GM18517 (cell line): Measurements from ENCODE around the gene COBLL1.

ENCODE experiments used
- ATAC-seq: cut with Tn5 transposase; IDR thresholded peaks from one replicate; pipeline ENCODE4 v1.9.1; 2021; ENCODE audit warnings: mild to moderate bottlenecking, moderate library complexity; ENCODE audit not compliant: unreplicated experiment

The COBLL1 gene

DNA sequence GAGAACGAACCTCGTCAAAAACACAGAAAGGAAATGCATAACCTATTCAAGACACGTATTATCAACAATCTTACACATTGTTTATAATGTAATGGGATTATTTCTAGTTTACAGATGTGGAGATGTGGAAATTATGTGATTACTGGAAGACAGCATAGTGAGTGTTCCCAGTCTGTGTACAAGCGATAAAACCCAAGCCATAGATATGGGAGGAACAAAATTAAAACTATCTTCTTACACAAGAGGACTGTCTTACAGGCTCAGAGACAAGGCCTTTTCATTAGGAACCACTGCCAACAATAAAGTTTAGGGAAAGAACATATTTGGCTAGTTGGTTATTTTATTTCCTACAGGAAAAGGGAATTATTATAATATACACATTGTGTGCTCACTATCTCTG lies 20.3 kb downstream of the COBLL1 start:
- no peak for ATAC-seq

GRCh38 chr2:164818149-164819136 lies 23.2 kb downstream of the COBLL1 start:
- no peak for ATAC-seq

DNA sequence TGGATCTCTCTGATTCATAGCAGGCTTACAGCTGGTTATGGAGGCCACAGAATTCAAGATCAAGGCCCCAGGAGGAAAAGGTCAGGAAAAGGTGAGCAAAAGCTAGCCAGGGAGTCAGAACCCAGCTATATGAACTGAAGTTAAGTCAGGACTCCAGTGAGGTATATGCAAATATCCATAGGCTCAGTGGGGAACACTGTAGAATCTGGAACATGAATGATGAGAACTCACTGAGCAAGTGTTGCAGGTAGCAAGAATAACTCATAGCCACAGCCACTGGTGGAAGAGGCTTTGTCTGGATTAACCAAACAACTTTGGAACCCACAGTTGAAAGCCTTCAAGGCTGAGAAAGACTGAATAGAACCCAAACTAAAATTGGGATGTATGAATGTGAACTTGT lies 24.7 kb downstream of the COBLL1 start:
- no peak for ATAC-seq

GRCh38 chr2:164816046-164816445 lies 25.6 kb downstream of the COBLL1 start:
- ATAC-seq = no peak

- no peak for ATAC-seq
Observed at GRCh38 chr2:164815071-164815793, 26.4 kb downstream of the COBLL1 start.

DNA sequence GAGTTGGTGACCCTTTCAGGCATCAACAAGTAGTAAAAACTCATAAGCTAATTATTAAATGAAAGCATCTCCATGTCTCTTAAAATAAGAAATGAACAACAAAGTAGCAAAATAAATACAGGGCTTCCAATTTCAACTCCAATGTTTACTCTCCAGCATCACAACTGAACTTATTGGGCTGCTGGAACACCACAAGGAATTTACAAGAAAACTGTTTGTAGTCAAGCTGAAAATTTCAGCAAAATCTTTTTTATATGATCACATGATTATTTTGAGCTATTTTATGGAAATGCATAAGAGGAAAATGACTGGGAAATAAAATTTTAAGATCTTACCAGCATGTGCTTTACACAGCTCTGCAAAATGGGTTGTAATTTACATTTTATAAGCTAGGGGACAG lies 28.1 kb downstream of the COBLL1 start:
- no peak for ATAC-seq

GRCh38 chr2:164812378-164812777 lies 29.2 kb downstream of the COBLL1 start:
- no peak for ATAC-seq

DNA sequence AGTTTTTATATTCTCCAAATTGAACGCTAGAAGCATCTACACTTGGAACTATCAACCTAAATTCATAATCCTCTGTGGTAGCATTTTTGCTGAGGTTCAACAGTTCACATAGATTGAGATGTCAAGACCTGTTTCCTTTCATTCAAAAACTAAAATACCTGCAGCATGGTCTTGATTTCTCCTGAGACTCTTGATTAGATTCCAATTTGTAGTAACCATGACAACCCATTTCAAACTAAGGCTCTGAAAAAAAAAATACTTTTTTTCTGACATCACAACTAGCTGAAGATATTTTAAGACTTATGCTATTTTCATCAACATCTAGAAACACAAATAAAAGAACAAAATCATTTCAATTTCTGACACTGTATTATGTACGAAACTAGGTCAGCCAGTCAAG lies 29.8 kb downstream of the COBLL1 start:
- ATAC-seq = no peak

DNA sequence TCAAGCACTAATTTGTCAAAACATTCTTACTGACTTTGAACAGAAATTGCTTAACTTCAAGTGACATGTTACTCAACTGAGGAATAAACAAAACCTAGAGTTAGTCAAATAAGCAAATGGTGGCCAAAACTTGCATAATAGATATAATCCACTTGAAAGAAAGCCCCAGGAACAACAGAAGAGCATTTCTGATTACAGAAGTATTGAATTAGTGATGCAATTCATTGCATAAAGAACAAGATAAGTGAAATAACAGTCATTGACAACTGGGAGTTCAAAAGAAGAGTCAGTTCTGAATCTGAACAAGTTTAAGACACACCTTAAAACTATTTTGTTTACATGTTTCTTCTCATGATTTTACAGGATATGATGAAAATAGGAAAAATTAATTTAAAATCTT lies 30.8 kb downstream of the COBLL1 start:
- no peak for ATAC-seq

DNA sequence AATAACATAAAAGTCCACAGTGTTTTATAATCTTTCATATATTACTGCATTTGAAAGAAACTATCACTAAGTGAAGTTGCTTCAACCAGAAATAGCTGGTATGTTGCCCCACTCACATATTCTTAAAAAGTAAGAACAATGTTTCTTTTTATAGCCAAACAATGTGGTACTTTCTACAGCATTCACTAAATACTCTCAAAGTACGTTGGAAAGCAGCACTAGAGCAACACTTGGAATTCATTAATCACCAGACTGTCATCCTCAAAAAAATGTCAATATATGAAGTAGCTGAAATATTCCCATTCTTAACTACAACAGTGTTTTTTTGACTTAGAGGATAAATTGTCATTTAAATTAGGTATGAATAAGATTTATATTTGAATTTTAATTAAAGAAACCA lies 32.8 kb downstream of the COBLL1 start:
- ATAC-seq = no peak

DNA sequence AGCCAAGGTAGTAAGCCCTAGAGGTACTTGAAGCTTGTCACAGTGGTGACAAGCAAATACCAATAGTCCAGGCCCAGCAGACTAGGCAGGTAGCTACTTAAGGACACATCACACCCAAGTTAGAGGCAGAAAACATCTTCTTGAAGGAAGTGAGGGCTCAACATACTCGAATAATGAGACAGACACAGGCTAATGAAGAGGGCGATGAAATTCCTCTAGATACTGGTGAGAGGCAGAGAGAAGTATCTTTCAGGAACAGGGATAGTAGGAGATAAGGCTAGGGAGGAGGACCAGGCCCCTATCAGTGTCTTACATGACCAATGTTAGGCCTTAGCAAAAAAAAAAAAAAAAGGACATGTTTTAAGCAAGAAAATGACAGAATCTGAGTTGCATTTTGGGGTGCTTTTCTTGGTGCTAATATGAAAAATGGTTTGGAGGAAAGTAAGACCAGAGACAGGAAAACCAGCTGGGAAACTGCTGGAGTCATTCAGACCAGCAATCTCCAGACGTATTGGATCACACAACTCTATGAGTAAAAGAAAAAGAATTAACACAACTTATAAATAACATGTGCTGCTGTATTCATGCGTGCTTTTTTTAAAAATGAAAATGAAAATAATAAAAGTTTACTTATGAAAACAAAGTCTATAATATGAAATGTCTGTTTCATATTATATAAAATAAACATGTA lies 37.7 kb downstream of the COBLL1 start:
- ATAC-seq = no peak

DNA sequence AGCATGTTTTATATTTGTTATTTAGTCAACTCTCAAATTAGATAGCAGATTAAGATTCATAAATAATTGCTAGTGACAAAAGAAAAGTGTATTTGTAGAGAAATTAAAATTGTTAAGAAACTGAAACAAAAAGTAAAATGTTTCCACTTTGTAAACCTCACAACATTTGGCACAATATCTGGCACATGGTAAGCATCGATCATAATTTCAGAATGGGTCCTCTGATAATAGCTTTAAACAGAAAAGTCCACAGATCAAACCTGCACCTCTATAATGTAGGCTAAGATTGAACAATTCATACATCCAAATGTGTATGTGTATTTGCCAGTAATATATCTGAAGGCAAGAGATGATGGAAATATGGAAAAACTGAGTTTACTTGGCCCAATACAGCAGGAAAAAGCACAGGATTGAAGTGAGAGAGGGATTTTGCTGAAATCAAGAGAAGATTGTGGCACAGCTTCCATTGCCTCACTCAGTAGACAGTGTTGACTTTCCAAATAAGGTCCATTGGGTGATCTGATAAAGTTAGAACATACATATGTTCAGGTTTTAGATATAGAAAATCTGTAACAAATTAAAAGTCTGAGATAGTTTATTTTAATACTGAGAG lies 39.4 kb downstream of the COBLL1 start:
- ATAC-seq = no peak

- no peak for ATAC-seq
Observed at GRCh38 chr2:164800572-164800971, 41.1 kb downstream of the COBLL1 start.

DNA sequence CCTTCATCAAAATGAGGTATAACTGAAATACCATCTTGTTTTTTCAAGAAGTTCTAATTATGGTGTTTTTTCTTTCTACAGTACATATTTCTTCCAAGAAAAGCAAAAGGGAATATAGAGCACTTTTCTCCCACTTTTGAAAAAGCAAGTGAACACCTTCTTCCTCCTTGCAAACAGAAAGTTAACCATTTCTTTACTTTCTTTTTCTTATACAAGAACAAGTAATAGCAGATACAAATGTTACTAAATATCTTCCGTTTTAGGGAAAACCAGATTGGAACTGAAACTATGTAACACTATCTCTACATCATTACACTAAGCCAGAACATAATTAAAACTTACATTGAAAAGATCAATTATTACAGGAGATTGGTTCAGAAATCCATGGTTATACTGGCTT lies 44.0 kb downstream of the COBLL1 start:
- ATAC-seq = no peak

GRCh38 chr2:164796999-164797398 lies 44.6 kb downstream of the COBLL1 start:
- no peak for ATAC-seq

- no peak for ATAC-seq
Observed at GRCh38 chr2:164794432-164795231, 47.0 kb downstream of the COBLL1 start.

GRCh38 chr2:164794016-164794415 lies 47.6 kb downstream of the COBLL1 start:
- no peak for ATAC-seq

- no peak for ATAC-seq
Observed at GRCh38 chr2:164793529-164793928, 48.1 kb downstream of the COBLL1 start.

DNA sequence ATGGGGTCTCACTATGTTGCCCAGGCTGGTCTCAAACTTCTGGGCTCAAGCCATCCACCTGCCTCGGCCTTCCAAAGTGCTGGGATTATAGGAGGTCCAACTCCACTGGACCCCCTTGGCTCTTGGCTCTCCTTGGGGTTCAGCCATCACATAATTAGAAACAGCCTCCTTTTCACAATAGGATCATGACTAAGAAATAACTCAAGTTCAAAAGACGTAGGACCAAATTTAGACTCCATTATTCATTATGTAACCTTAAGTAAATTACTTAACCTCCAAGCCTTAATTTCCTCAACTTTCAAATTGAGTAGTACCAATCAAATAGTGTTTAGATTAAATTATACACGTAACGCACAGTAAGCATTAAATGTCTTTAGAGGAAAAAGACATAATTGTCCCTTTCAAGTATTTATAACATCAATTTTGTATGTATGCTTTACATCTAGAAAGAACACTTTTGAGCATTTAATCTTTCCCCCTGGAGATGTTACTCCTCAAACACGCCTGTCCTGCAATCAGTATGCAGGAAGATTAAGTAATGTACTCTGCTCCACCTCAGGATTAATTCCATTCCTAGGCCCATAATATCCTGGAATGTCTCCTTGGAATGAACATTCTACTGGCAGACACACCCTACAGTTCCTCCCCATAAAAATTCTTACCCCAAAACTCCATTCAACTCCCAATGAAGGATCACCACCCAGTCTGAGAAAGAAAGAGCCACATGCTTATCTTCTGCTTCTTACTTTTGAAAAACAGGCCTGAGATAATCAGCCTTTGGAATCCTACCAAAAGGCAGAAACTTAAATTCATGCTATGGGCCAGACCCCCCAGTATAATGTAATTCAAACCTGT lies 49.1 kb downstream of the COBLL1 start:
- ATAC-seq = no peak
